ENCODE data around the gene TMEM126B. TPM values are rescaled to one million over a fixed set of nuclear protein-coding genes. Genes with fewer than 3 reads are reported as not detected.
"Not testable (repeated sequence)": the region's sequence is repeated elsewhere in the genome, so short reads cannot be mapped to it uniquely, and the experiment has no call there.

Gene TMEM126B
- total RNA-seq, 1 donor from 2014 or later = 51.3 TPM

- H3K4me1 ChIP-seq (ENCODE audit: insufficient read depth, low read length); H3K36me3 Mint-ChIP-seq (ENCODE audit: low read depth, unreplicated experiment); FAIRE-seq; H3K36me3 ChIP-seq (ENCODE audit: insufficient read depth, low read length); H3K27me3 ChIP-seq (ENCODE audit: insufficient read depth, low read length); H3K9ac ChIP-seq (ENCODE audit: low read length); H3K4me3 Mint-ChIP-seq (ENCODE audit: unreplicated experiment); DNase-seq (ENCODE audit: low read depth); H3K9me3 Mint-ChIP-seq (ENCODE audit: unreplicated experiment); H3K4me1 Mint-ChIP-seq (ENCODE audit: low read depth, unreplicated experiment); H4K20me1 ChIP-seq (ENCODE audit: insufficient read depth, low read length); H3K27ac ChIP-seq (ENCODE audit: low read depth, low read length); H3K79me2 ChIP-seq (ENCODE audit: insufficient read depth, low read length); H3K27ac Mint-ChIP-seq (ENCODE audit: unreplicated experiment); H3K4me3 ChIP-seq (ENCODE audit: insufficient read depth, low read depth, low read length); H2AFZ ChIP-seq (ENCODE audit: low read depth, low read length); H3K27me3 Mint-ChIP-seq (ENCODE audit: low read depth, unreplicated experiment); H3K4me2 ChIP-seq (ENCODE audit: low read length); H3K9me3 ChIP-seq (ENCODE audit: insufficient read depth, low read depth, low read length): not testable (repeated sequence)
These were observed 19.8 kb upstream of the TMEM126B start for GRCh38 chr11:85608621-85609020.

- H3K4me1 Mint-ChIP-seq (ENCODE audit: low read depth, unreplicated experiment); H3K27ac ChIP-seq (ENCODE audit: low read depth, low read length); H3K4me3 ChIP-seq (ENCODE audit: insufficient read depth, low read depth, low read length); H3K9me3 ChIP-seq (ENCODE audit: insufficient read depth, low read depth, low read length); H3K79me2 ChIP-seq (ENCODE audit: insufficient read depth, low read length); H3K27me3 ChIP-seq (ENCODE audit: insufficient read depth, low read length); H4K20me1 ChIP-seq (ENCODE audit: insufficient read depth, low read length); H2AFZ ChIP-seq (ENCODE audit: low read depth, low read length); H3K27ac Mint-ChIP-seq (ENCODE audit: unreplicated experiment); DNase-seq (ENCODE audit: low read depth); H3K36me3 Mint-ChIP-seq (ENCODE audit: low read depth, unreplicated experiment); FAIRE-seq; H3K4me1 ChIP-seq (ENCODE audit: insufficient read depth, low read length); H3K9me3 Mint-ChIP-seq (ENCODE audit: unreplicated experiment); H3K27me3 Mint-ChIP-seq (ENCODE audit: low read depth, unreplicated experiment); H3K4me2 ChIP-seq (ENCODE audit: low read length); H3K36me3 ChIP-seq (ENCODE audit: insufficient read depth, low read length); H3K9ac ChIP-seq (ENCODE audit: low read length); H3K4me3 Mint-ChIP-seq (ENCODE audit: unreplicated experiment): not testable (repeated sequence)
These were observed 19.1 kb upstream of the TMEM126B start for GRCh38 chr11:85609286-85609685.

DNA sequence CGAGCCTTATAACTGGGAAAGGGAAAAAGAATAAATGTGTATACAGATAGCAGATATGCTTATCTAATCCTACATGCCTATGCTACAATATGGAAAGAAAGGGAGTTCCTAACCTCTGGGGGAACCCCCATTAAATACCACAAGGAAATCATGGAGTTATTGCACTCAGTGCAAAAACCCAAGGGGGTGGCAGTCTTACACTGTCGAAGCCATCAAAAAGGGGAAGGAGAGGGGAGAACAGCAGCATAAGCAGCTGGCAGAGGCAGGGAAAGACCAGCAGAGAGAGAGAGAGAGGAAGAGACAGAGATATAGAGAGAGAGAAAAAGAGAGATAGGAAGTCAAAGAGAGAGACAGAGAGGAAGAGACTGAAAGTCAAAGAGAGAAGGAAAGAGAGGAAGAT, 16.8 kb upstream of the TMEM126B start:
- H3K9ac ChIP-seq (ENCODE audit: low read length); H3K36me3 Mint-ChIP-seq (ENCODE audit: low read depth, unreplicated experiment); H3K9me3 ChIP-seq (ENCODE audit: insufficient read depth, low read depth, low read length); H3K4me3 Mint-ChIP-seq (ENCODE audit: unreplicated experiment); H2AFZ ChIP-seq (ENCODE audit: low read depth, low read length); H3K27me3 Mint-ChIP-seq (ENCODE audit: low read depth, unreplicated experiment); H3K4me2 ChIP-seq (ENCODE audit: low read length); DNase-seq (ENCODE audit: low read depth); H3K4me1 ChIP-seq (ENCODE audit: insufficient read depth, low read length); H4K20me1 ChIP-seq (ENCODE audit: insufficient read depth, low read length); H3K9me3 Mint-ChIP-seq (ENCODE audit: unreplicated experiment); H3K79me2 ChIP-seq (ENCODE audit: insufficient read depth, low read length); H3K4me1 Mint-ChIP-seq (ENCODE audit: low read depth, unreplicated experiment); H3K27ac ChIP-seq (ENCODE audit: low read depth, low read length); H3K4me3 ChIP-seq (ENCODE audit: insufficient read depth, low read depth, low read length); H3K27me3 ChIP-seq (ENCODE audit: insufficient read depth, low read length); H3K36me3 ChIP-seq (ENCODE audit: insufficient read depth, low read length); FAIRE-seq; H3K27ac Mint-ChIP-seq (ENCODE audit: unreplicated experiment): not testable (repeated sequence)

- Mint-ChIP-seq H3K4me1 (ENCODE audit: low read depth, unreplicated experiment) (peaks cover 2% of the 10 kb centered on the region), H3K9me3 (ENCODE audit: unreplicated experiment) (no peaks in the 10 kb centered on the region), H3K4me3 (ENCODE audit: unreplicated experiment) (no peak overlapping the region), H3K27me3 (ENCODE audit: low read depth, unreplicated experiment) (no peaks in the 10 kb centered on the region), H3K36me3 (ENCODE audit: low read depth, unreplicated experiment) (peaks cover 2% of the 10 kb centered on the region), H3K27ac (ENCODE audit: unreplicated experiment) (no peak overlapping the region)
- FAIRE-seq (no peak), DNase-seq (ENCODE audit: low read depth) (no peak)
- H4K20me1 ChIP-seq (ENCODE audit: insufficient read depth, low read length) = no peaks in the 10 kb centered on the region
- TF ChIP-seq, protein P1, sequence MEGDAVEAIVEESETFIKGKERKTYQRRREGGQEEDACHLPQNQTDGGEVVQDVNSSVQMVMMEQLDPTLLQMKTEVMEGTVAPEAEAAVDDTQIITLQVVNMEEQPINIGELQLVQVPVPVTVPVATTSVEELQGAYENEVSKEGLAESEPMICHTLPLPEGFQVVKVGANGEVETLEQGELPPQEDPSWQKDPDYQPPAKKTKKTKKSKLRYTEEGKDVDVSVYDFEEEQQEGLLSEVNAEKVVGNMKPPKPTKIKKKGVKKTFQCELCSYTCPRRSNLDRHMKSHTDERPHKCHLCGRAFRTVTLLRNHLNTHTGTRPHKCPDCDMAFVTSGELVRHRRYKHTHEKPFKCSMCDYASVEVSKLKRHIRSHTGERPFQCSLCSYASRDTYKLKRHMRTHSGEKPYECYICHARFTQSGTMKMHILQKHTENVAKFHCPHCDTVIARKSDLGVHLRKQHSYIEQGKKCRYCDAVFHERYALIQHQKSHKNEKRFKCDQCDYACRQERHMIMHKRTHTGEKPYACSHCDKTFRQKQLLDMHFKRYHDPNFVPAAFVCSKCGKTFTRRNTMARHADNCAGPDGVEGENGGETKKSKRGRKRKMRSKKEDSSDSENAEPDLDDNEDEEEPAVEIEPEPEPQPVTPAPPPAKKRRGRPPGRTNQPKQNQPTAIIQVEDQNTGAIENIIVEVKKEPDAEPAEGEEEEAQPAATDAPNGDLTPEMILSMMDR (IDR thresholded peaks at IDR 0.05; ENCODE audit: insufficient read depth, low read depth, low read length) = no peak
- TF ChIP-seq EZH2 (IDR thresholded peaks at IDR 0.05; ENCODE audit: insufficient read depth, low read length) = no peak
- H3K9ac ChIP-seq (ENCODE audit: low read length) = no peak overlapping the region
- no peak overlapping the region for H3K4me2 ChIP-seq (ENCODE audit: low read length)
- no peak overlapping the region for H3K4me3 ChIP-seq (ENCODE audit: insufficient read depth, low read depth, low read length)
- no peaks in the 10 kb centered on the region for H3K79me2 ChIP-seq (ENCODE audit: insufficient read depth, low read length)
- H3K27me3 ChIP-seq (ENCODE audit: insufficient read depth, low read length) = no peaks in the 10 kb centered on the region
- no peak overlapping the region for H3K27ac ChIP-seq (ENCODE audit: low read depth, low read length)
- no peaks in the 10 kb centered on the region for H3K9me3 ChIP-seq (ENCODE audit: insufficient read depth, low read depth, low read length)
- H3K36me3 ChIP-seq (ENCODE audit: insufficient read depth, low read length) = no peaks in the 10 kb centered on the region
- no peak overlapping the region for H2AFZ ChIP-seq (ENCODE audit: low read depth, low read length)
- no peaks in the 10 kb centered on the region for H3K4me1 ChIP-seq (ENCODE audit: insufficient read depth, low read length)
These were observed 8.9 kb upstream of the TMEM126B start for GRCh38 chr11:85619499-85619898.

Measured in astrocyte (in vitro differentiated cells and primary cell).